ENCODE data around the gene MLEC.

The MLEC gene

DNA sequence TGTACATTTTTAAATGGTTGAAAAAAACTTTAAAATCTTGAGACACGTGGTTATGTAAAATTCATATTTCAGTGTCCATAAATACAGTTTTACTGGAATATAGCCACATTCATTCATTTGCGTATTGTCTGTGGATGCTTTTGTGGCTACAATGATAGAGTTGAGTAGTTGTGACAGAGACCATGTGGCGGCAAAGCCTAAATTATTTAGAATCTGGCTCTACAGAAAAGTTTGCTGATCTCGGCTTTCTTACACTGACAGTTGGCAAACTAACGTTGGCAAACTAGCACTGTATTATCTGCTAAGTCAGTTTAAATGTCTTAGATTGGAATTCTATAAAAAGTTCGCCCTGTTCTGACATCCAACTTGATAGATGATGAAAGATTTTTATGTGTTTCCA is 25.7 kb downstream of the MLEC start:
- CTCF ChIA-PET, result interaction anchor here (1.0 to 4.7 kb wide), 5 partner anchors 8 to 130 kb away, joined by 3 to 42 read pairs (median 5); partner anchors contain the start of gene POP5
- TF ChIP-seq, protein P1, sequence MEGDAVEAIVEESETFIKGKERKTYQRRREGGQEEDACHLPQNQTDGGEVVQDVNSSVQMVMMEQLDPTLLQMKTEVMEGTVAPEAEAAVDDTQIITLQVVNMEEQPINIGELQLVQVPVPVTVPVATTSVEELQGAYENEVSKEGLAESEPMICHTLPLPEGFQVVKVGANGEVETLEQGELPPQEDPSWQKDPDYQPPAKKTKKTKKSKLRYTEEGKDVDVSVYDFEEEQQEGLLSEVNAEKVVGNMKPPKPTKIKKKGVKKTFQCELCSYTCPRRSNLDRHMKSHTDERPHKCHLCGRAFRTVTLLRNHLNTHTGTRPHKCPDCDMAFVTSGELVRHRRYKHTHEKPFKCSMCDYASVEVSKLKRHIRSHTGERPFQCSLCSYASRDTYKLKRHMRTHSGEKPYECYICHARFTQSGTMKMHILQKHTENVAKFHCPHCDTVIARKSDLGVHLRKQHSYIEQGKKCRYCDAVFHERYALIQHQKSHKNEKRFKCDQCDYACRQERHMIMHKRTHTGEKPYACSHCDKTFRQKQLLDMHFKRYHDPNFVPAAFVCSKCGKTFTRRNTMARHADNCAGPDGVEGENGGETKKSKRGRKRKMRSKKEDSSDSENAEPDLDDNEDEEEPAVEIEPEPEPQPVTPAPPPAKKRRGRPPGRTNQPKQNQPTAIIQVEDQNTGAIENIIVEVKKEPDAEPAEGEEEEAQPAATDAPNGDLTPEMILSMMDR (IDR thresholded peaks at IDR 0.05; ENCODE audit: control extremely low read depth, extremely low read depth, low read depth, missing control alignments), result no peak
- POLR2A ChIA-PET, result no interaction called here
- no peak for DNase-seq (ENCODE audit: extremely low spot score)

DNA sequence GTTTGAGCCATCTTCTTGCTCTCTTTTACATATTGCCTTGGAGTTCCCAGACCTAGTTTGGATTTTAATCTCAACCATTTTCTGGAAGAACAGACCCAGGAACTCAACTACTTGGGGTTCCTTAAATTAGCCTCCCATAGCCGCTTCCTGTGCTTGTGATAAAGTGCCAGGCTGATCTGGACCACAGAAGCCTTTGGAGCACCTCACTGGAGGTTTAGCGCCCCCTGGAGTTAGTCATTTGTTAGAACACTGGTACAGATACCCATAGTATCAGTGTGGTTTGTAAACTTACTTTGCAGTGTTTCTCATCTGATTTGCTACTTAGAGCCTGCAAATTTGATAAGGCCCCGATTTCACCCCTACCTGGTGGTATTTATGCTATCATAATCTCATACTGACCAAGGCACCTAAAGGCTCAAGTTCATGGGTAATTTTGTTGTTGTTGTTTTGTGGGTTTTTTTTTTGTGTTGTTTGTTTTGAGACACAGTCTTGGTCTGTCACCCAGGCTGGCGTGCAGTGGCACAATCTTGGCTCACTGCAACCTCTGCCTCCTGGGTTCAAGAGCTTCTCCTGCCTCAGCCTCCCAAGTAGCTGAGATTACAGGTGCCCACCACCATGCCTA is 27.0 kb downstream of the MLEC start:
- TF ChIP-seq, protein P1 (IDR thresholded peaks at IDR 0.05; ENCODE audit: control extremely low read depth, extremely low read depth, low read depth, missing control alignments), result peak; percentile 80
- DNase-seq (ENCODE audit: extremely low spot score), result peak; percentile 76
- POLR2A ChIA-PET, result no interaction called here
- CTCF ChIA-PET, result interaction anchor here (1.0 to 4.2 kb wide), 11 partner anchors 10 to 258 kb away, joined by 3 to 28 read pairs (median 4); partner anchors contain the start of genes ACADS and POP5

DNA sequence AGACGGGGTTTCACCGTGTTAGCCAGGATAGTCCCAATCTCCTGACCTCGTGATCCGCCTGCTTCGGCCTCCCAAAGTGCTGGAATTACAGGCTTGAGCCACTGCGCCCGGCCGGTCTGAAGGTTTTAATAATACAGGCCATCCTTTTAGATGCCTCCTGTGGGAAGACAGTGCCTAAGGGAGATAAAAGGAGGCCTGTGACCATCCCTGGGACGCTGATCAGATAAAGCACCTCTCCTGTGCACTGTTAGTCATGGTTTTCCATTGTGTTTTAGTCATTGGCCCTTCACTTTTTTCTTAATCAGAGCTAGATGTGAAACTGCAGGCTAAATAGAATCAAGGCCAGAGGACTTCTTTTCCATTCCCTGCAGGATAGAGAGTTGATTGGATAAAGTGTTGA is 31.1 kb downstream of the MLEC start:
- ChIA-PET POLR2A (no interaction called here), CTCF (interaction anchor here (4.2 kb wide), 1 partner anchor 70 kb away, joined by 28 read pairs; no protein-coding TSS in a partner anchor)
- TF ChIP-seq, protein P1 (IDR thresholded peaks at IDR 0.05; ENCODE audit: control extremely low read depth, extremely low read depth, low read depth, missing control alignments), result no peak
- no peak for DNase-seq (ENCODE audit: extremely low spot score)

DNA sequence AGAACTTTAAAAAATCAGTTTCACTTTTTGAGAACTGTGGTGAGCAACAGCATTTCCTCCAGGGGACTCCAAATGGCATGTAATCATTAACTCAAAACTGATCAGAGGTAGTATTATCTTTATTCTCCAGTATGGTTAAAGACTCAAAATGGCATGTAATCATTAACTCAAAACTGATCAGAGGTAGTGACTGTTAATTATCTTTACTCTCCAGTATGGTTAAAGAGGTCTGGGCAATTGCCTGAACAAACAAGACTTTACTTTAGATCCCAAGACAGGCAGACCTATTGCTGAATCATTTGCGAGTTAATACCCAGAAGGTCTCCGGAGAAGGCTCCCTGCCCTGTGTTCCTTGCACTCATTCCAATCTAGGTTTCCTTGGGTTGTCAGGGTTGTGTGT is 32.1 kb downstream of the MLEC start:
- ChIA-PET POLR2A (interaction anchor here (1.1 kb wide), 1 partner anchor 8 kb away, joined by 5 read pairs; no protein-coding TSS in a partner anchor), CTCF (interaction anchor here (2.2 kb wide), 1 partner anchor 10 kb away, joined by 8 read pairs; the partner anchor contains the start of gene UNC119B)
- TF ChIP-seq, protein P1 (IDR thresholded peaks at IDR 0.05; ENCODE audit: control extremely low read depth, extremely low read depth, low read depth, missing control alignments), result no peak
- no peak for DNase-seq (ENCODE audit: extremely low spot score)

DNA sequence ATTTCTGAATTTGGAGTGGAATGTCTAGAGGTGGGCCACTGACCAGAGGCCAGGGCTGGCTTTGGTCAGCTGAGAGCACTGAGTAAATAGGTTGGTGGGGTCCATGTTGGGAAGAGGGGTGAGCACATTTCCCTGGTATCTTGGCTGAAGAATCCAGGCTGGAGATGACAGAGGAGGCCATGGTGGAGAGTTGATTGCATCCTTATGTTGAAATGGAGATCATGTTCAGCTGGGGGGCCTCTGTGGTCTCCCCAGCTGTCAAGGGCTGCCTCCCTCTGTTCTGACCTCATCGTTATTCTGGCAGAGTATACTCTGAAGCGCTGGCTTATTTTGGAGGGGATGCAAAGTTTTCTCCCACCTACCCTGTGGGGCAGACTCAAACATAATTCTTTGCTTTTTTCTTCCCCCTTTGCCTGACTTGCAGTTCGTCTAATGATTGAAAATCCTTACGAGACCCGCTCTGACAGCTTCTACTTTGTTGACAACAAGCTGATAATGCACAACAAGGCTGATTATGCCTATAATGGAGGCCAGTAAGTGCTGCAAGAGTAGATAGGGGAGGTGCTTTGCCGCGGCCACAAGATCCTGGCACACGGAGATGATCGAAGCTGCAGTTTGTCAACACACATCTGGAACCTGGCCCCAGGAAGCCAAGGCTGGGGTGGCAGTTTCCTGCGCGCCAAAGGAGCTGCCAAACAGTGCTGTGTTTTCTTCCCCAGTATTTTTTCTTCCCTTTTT is 32.7 kb downstream of the MLEC start:
- ChIA-PET POLR2A (interaction anchor here (0.8 to 1.1 kb wide), 2 partner anchors 9 to 138 kb away, joined by 4 to 5 read pairs; partner anchors contain the start of gene POP5), CTCF (interaction anchor here (0.9 to 2.2 kb wide), 6 partner anchors 8 to 252 kb away, joined by 3 to 8 read pairs (median 4); partner anchors contain the start of gene UNC119B)
- TF ChIP-seq, protein P1 (IDR thresholded peaks at IDR 0.05; ENCODE audit: control extremely low read depth, extremely low read depth, low read depth, missing control alignments), result no peak
- no peak for DNase-seq (ENCODE audit: extremely low spot score)

DNA sequence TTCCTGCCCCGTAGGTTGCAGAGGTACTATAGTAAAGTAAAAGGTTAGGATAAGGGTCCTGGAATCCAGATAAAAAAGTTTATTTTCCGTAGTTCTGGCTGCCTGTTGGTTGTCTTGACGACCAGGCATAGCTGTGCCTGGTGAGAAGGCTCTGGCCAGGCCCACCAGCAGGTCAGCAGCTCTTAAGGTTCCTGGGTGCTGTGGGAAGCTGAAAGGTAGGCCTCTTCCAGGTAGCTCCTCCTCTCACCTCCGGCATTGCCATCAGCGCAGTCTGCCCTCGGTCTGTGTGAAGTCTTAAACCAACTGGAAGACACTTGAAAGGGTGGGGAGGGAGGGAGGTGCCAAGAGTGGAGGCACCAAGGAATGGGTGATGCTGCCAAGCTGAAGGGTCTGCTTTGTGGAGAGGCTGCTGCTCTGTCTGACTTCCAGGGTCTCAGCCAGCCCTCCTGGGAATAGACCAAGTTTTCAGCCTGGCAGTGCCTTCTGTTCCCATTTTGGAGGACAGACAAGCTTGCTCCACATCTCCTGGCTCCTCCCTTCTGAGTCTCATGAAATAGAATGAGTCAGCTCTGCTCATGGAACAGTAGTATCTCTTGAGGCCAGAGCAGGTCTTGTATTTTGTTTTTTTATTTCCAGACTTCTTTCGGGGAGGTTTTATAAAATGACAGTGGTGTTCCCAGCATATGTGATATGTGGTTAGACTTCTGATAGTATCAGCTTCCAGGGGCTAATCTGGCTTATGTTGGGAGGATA is 33.5 kb downstream of the MLEC start:
- TF ChIP-seq, protein P1 (IDR thresholded peaks at IDR 0.05; ENCODE audit: control extremely low read depth, extremely low read depth, low read depth, missing control alignments), result no peak
- DNase-seq (ENCODE audit: extremely low spot score), result no peak
- POLR2A ChIA-PET, result interaction anchor here (0.8 kb wide), 1 partner anchor 139 kb away, joined by 4 read pairs; the partner anchor contains the start of gene POP5
- CTCF ChIA-PET, result interaction anchor here (0.9 to 2.2 kb wide), 6 partner anchors 9 to 252 kb away, joined by 3 to 8 read pairs (median 4); partner anchors contain the start of gene UNC119B
